BLaER1 treated with 17β-estradiol and CSF1 and Interleukin-3, amounts not matched to agents 10 nM and 100 nM (cell line): ENCODE measurements around the gene SPATA46.

Experiments
- H3K27ac ChIP-seq, 11 experiments: shearing (Covaris generic); formaldehyde crosslinking; 2 replicates each; pipeline ENCODE4 v1.8.1; 2022
- H3K27me3 ChIP-seq, 11 experiments: shearing (Covaris generic); formaldehyde crosslinking; 2 replicates each; pipeline ENCODE4 v1.8.1; 2022
- H3K36me3 ChIP-seq, 11 experiments: shearing (Covaris generic); formaldehyde crosslinking; 2 replicates each; pipeline ENCODE4 v1.8.1; 2022
- H3K4me1 ChIP-seq, 10 experiments: shearing (Covaris generic); formaldehyde crosslinking; 2 replicates each; pipeline ENCODE4 v1.8.1; 2022
- H3K4me2 ChIP-seq, 11 experiments: shearing (Covaris generic); formaldehyde crosslinking; 2 replicates each; pipeline ENCODE4 v1.8.1; 2022
- H3K4me3 ChIP-seq, 10 experiments: shearing (Covaris generic); formaldehyde crosslinking; 2 replicates each; pipeline ENCODE4 v1.8.1; 2022
- H3K9ac ChIP-seq, 11 experiments: shearing (Covaris generic); formaldehyde crosslinking; 2 replicates each; pipeline ENCODE4 v1.8.1; 2022
- H3K9me3 ChIP-seq, 11 experiments: shearing (Covaris generic); formaldehyde crosslinking; replicated peaks in 1 of 11; 2 replicates each; pipeline ENCODE4 v1.8.1; 2022
- H4K20me1 ChIP-seq, 11 experiments: shearing (Covaris generic); formaldehyde crosslinking; 2 replicates each; pipeline ENCODE4 v1.8.1; 2022
- Cebpa-rat ChIP-seq, 11 experiments: shearing (Covaris generic); IDR thresholded peaks; 2 replicates each; pipeline ENCODE4 v1.8.1; 2022

The SPATA46 gene

DNA sequence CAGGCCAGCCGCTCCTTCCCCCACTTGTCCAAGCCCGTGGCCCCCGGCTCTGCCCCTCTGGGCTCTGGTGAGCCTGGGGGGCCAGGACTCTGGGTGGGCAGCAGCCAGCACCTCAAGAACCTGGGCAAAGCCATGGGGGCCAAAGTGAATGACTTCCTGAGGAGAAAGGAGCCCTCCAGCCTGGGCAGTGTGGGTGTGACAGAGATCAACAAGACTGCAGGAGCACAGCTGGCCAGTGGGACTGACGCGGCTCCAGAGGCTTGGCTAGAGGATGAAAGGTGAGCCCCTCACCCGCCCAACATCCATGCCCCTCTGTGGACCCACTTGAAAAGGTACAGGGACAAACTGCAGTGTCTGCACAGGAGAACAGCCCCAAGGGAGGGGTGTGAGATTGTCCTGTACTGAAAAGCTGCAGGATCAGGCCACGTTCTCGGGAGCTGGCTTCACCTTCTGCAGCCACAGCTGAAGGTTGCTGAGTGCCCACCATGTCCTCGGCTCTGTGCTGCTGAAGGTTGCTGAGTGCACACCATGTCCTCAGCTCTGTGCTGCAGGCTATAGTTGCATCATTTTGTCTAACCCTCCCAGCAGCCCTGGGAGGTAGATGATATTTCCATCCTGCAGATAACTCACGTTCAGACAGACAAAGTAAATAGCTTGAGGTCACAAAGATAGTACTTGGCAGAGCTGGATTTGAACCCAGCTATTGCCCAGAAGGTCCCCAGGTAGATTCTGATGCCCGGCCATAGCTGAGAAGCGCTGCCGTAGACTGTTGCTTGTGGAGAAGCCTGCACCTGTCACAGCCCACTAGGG lies 5.5 kb upstream of the SPATA46 start:
- Histone ChIP-seq H3K4me1 (peaks cover 6 to 20% (median 11%) of the 10 kb centered on the region in 10 experiments; a peak in 15 of 20 replicates), H3K27me3 (no peaks in the 10 kb centered on the region), H3K4me3 (no peak overlapping the region), H3K36me3 (no peaks in the 10 kb centered on the region), H3K9me3 (no peaks in the 10 kb centered on the region), H4K20me1 (no peaks in the 10 kb centered on the region), H3K9ac (no peak overlapping the region), H3K27ac (no peak overlapping the region), H3K4me2 (no peak overlapping the region)
- no peak for TF ChIP-seq Cebpa-rat (IDR thresholded peaks at IDR 0.05)

- Histone ChIP-seq H3K4me3 (no peak within 1 kb of the TSS), H3K27me3 (no peaks in the 10 kb centered on the region), H3K9ac (no peak within 1 kb of the TSS), H3K9me3 (no peaks in the 10 kb centered on the region), H3K4me2 (no peak within 1 kb of the TSS), H3K4me1 (peaks cover 0 to 12% (median 4%) of the 10 kb centered on the region in 10 experiments; a peak in 11 of 20 replicates), H4K20me1 (no peaks in the 10 kb centered on the region), H3K36me3 (no peaks in the 10 kb centered on the region), H3K27ac (no peak within 1 kb of the TSS)
- TF ChIP-seq Cebpa-rat (IDR thresholded peaks at IDR 0.05): no peak
Measured at GRCh38 chr1:162381383-162381782, 4.7 kb upstream of the SPATA46 start, which contains the start of gene C1orf226. C1orf226 (plus strand) TSS chr1:162381728; CDS start chr1:162381902, 174 bp downstream.

DNA sequence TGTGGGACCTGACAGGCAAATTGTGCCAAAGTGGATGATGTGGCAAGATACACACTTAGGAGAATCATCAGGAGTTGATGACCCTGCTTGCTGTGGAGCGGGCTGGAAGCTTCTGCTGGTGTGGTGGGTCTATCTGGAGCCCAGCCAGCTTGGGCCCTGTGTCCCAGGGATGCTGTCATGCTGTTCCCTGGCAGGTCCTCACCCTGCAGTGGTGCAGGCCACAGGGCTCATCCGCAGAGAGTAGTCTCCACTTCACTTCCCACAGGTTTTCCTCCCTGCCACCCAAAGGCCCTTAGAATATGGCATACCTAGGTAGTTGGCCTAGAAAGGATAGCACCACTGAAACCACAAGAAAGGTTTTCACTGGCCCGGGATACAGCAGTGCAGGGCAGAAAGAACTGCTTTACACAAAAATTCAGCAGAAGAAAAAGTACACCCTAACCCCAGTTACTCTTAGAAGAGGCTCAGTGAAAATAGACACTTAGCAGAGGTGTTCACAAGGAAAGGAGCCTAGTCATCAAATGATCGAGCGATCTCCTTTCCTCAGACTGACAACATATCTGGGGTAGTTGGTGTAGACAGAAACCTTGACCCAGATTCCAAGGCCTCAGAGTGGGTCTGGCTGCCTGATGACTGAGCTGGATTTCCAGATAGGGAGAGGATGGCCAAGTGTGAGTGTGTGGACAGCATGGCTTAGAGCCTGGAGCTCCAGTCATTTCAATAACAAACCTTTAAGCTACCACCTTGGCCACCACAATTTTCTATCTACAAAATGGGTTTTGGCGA lies 3.6 kb upstream of the SPATA46 start:
- H3K27ac ChIP-seq: no peak overlapping the region
- no peak overlapping the region for H3K4me3 ChIP-seq
- no peaks in the 10 kb centered on the region for H4K20me1 ChIP-seq
- H3K4me2 ChIP-seq: no peak overlapping the region
- H3K9me3 ChIP-seq: no peaks in the 10 kb centered on the region
- no peaks in the 10 kb centered on the region for H3K27me3 ChIP-seq
- H3K9ac ChIP-seq: no peak overlapping the region
- H3K36me3 ChIP-seq: no peaks in the 10 kb centered on the region
- H3K4me1 ChIP-seq: peaks cover 0 to 4% (median 0%) of the 10 kb centered on the region in 10 experiments; a peak in 3 of 20 replicates
- no peak for TF ChIP-seq Cebpa-rat (IDR thresholded peaks at IDR 0.05)

GRCh38 chr1:162375463-162375862 lies 1.2 kb downstream of the SPATA46 start:
- H3K4me3 ChIP-seq: no peak overlapping the region
- H3K4me2 ChIP-seq: no peak overlapping the region
- no peaks in the 10 kb centered on the region for H3K36me3 ChIP-seq
- H3K27me3 ChIP-seq: no peaks in the 10 kb centered on the region
- H3K4me1 ChIP-seq: peaks cover 0 to 22% (median 12%) of the 10 kb centered on the region in 10 experiments; a peak in 10 of 20 replicates
- no peaks in the 10 kb centered on the region for H3K9me3 ChIP-seq
- H4K20me1 ChIP-seq: no peaks in the 10 kb centered on the region
- no peak overlapping the region for H3K9ac ChIP-seq
- no peak for TF ChIP-seq Cebpa-rat (IDR thresholded peaks at IDR 0.05)
- no peak overlapping the region for H3K27ac ChIP-seq

GRCh38 chr1:162374406-162374805 lies 2.2 kb downstream of the SPATA46 start:
- H3K4me2 ChIP-seq: peak overlapping the region in 4 of 11 experiments; percentile 9 to 30 (median 14); a peak in 4 of 22 replicates
- no peaks in the 10 kb centered on the region for H4K20me1 ChIP-seq
- no peaks in the 10 kb centered on the region for H3K9me3 ChIP-seq
- H3K27ac ChIP-seq: no peak overlapping the region
- H3K36me3 ChIP-seq: no peaks in the 10 kb centered on the region
- no peaks in the 10 kb centered on the region for H3K27me3 ChIP-seq
- no peak overlapping the region for H3K9ac ChIP-seq
- TF ChIP-seq Cebpa-rat (IDR thresholded peaks at IDR 0.05): no peak
- no peak overlapping the region for H3K4me3 ChIP-seq
- peaks cover 0 to 22% (median 12%) of the 10 kb centered on the region in 10 experiments; a peak in 10 of 20 replicates for H3K4me1 ChIP-seq

- peak overlapping the region in 2 of 11 experiments; percentile 9 to 10; a peak in 2 of 22 replicates for H3K4me2 ChIP-seq
Measured at GRCh38 chr1:162373541-162374260, 3.0 kb downstream of the SPATA46 start.

GRCh38 chr1:162373072-162373427 lies 3.6 kb downstream of the SPATA46 start:
- Histone ChIP-seq H3K4me3 (no peak overlapping the region), H3K27me3 (no peaks in the 10 kb centered on the region), H3K4me2 (peak overlapping the region in 4 of 11 experiments; percentile 0 to 36 (median 14); a peak in 1 of 22 replicates), H3K27ac (no peak overlapping the region), H3K9me3 (no peaks in the 10 kb centered on the region), H3K36me3 (no peaks in the 10 kb centered on the region), H3K9ac (no peak overlapping the region), H4K20me1 (no peaks in the 10 kb centered on the region), H3K4me1 (peaks cover 0 to 22% (median 12%) of the 10 kb centered on the region in 10 experiments; a peak in 10 of 20 replicates)
- no peak for TF ChIP-seq Cebpa-rat (IDR thresholded peaks at IDR 0.05)

More at GRCh38 chr1:162373541-162374260, 3.0 kb downstream of the SPATA46 start:
- Histone ChIP-seq H3K9ac (no peak overlapping the region), H3K4me1 (peaks cover 0 to 22% (median 12%) of the 10 kb centered on the region in 10 experiments; a peak in 10 of 20 replicates), H3K27ac (no peak overlapping the region), H3K36me3 (no peaks in the 10 kb centered on the region), H3K27me3 (no peaks in the 10 kb centered on the region), H3K4me3 (no peak overlapping the region), H3K9me3 (no peaks in the 10 kb centered on the region), H4K20me1 (no peaks in the 10 kb centered on the region)
- no peak for TF ChIP-seq Cebpa-rat (IDR thresholded peaks at IDR 0.05)

- Histone ChIP-seq H3K27ac (no peak overlapping the region), H3K4me2 (peak overlapping the region in 5 of 11 experiments; percentile 0 to 36 (median 3); a peak in 6 of 22 replicates), H3K36me3 (no peaks in the 10 kb centered on the region), H3K9me3 (no peaks in the 10 kb centered on the region), H3K4me1 (peaks cover 0 to 22% (median 12%) of the 10 kb centered on the region in 10 experiments; a peak in 10 of 20 replicates), H3K9ac (no peak overlapping the region), H4K20me1 (no peaks in the 10 kb centered on the region), H3K4me3 (no peak overlapping the region), H3K27me3 (no peaks in the 10 kb centered on the region)
- TF ChIP-seq Cebpa-rat (IDR thresholded peaks at IDR 0.05): no peak
Measured at GRCh38 chr1:162372159-162373071, 4.2 kb downstream of the SPATA46 start.
